Thyroid gland (tissue), 4 donors: ENCODE results near the gene DYNLT2B. TPM values are rescaled to one million over a fixed set of nuclear protein-coding genes. Genes with fewer than 3 reads are reported as not detected.

ENCODE experiments used
- DNase-seq, 2 donors: peaks; one replicate each; pipeline ENCODE4 v3.0.0-alpha.2; 2019
- H3K27ac ChIP-seq, 3 donors: fragments of 200-600 bp; sonication (generic); 1 replicate in 2 of 3; 2 replicates in 1 of 3; pipeline ENCODE4 v1.5.1; 2016 to 2019; ENCODE audit warnings: mild to moderate bottlenecking in 1 of 3, moderate library complexity in 1 of 3
- H3K27me3 ChIP-seq: fragments of 200-600 bp; sonication (generic); one replicate; pipeline ENCODE4 v1.5.1; 2019
- H3K36me3 ChIP-seq, 2 donors: fragments of 200-600 bp; sonication (generic); one replicate each; pipeline ENCODE4 v1.5.1; 2016 to 2019
- H3K4me1 ChIP-seq, 2 donors: fragments of 200-600 bp; sonication (generic); one replicate each; pipeline ENCODE4 v1.5.1; 2017 to 2019
- H3K4me3 ChIP-seq, 3 donors: fragments of 200-600 bp; sonication (generic); replicated peaks in 1 of 3; 1 replicate in 2 of 3; 2 replicates in 1 of 3; pipeline ENCODE4 v1.5.1; 2016; ENCODE audit warnings: mild to moderate bottlenecking in 1 of 3
- H3K9me3 ChIP-seq: fragments of 200-600 bp; sonication (generic); one replicate; pipeline ENCODE4 v1.5.1; 2017
- POLR2A ChIP-seq, 2 donors: fragments of 450-650 bp; IDR thresholded peaks; one replicate each; pipeline ENCODE4 v1.6.1; 2017; ENCODE audit warnings: antibody characterized with exemption in 2 of 2, mild to moderate bottlenecking in 2 of 2, moderate library complexity in 1 of 2
- WGBS, 2 donors: methylation state at CpG; one replicate each; pipeline ENCODE4 v1.1.5; 2017; 5-methylcytosine and 5-hydroxymethylcytosine counted together
- intact Hi-C: fragments of 100-400 bp; cut with DNase I; formaldehyde crosslinking; loops from one replicate; pipeline ENCODE4 v1.15.1; 2023
- total RNA-seq, 4 donors: library from RNA; depleted of rRNA; stranded (reverse); fragments of >200 nt; gene quantifications; one replicate each; pipeline ENCODE4 v1.2.3, GENCODE V29; 2016
- TF ChIP-seq, protein P1 (sequence below), 6 experiments: fragments of 200-600 bp in 3 of 6; fragments of 450-650 bp in 3 of 6; sonication (generic) in 3 of 6; IDR thresholded peaks; one replicate each; pipeline ENCODE4 v1.5.1; 2016 to 2019; ENCODE audit warnings: antibody characterized with exemption in 6 of 6, mild to moderate bottlenecking in 2 of 6, inconsistent platforms in 1 of 6, moderate library complexity in 1 of 6

DYNLT2B gene
- total RNA-seq, 4 donors from 2014 or later = 4.6 to 16.8 (median 13.2) TPM

GRCh38 chr3:196298521-196298920 is 19.5 kb downstream of the DYNLT2B start:
- Histone ChIP-seq H3K4me3 (no peak overlapping the region), H3K36me3 (no peaks in the 10 kb centered on the region), H3K27ac (no peak overlapping the region), H3K27me3 (no peaks in the 10 kb centered on the region), H3K9me3 (no peaks in the 10 kb centered on the region), H3K4me1 (no peaks in the 10 kb centered on the region)
- 92 to 97% methylated on average over 2 of the region's 2 CpGs for WGBS, 2 donors
- intact Hi-C loops = no loop called here
- TF ChIP-seq, protein P1, sequence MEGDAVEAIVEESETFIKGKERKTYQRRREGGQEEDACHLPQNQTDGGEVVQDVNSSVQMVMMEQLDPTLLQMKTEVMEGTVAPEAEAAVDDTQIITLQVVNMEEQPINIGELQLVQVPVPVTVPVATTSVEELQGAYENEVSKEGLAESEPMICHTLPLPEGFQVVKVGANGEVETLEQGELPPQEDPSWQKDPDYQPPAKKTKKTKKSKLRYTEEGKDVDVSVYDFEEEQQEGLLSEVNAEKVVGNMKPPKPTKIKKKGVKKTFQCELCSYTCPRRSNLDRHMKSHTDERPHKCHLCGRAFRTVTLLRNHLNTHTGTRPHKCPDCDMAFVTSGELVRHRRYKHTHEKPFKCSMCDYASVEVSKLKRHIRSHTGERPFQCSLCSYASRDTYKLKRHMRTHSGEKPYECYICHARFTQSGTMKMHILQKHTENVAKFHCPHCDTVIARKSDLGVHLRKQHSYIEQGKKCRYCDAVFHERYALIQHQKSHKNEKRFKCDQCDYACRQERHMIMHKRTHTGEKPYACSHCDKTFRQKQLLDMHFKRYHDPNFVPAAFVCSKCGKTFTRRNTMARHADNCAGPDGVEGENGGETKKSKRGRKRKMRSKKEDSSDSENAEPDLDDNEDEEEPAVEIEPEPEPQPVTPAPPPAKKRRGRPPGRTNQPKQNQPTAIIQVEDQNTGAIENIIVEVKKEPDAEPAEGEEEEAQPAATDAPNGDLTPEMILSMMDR (IDR thresholded peaks at IDR 0.05) = no peak
- TF ChIP-seq POLR2A (IDR thresholded peaks at IDR 0.05) = no peak
- DNase-seq = no peak

DNA sequence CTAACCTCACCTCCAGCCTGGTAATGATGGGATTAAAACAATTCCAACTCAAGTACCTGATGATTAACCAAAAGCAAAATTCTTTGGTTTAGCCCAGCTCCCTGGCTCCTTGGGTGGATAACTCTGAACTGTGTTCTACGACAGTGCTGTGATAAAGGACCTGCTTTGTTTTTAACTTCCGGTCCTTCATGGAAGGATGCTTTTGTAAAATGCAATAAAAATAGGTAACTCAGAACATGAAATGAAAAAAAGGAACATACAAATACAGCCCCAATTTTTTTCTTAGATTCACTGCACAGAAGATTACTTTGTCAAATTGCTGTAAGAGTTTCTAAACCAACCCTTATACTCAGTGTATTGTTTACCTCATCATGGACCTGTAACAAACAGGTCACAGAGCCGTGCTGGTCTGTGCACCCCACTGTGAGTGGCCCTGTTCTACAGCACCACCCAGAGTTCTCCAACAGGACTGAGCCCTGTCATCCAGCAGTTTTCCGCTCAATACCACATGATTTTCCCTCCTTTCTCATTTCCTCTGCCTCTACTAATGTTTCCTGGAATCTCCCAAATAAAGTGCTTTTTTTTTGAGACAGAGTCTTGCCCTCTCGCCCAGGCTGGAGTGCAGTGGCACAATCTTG is 25.6 kb downstream of the DYNLT2B start:
- 85% methylated on average over 5 of the region's 5 CpGs for WGBS, 2 donors
- DNase-seq = no peak
- H3K36me3 ChIP-seq = no peaks in the 10 kb centered on the region
- no peak overlapping the region for H3K27ac ChIP-seq
- peaks cover 0 to 4% of the 10 kb centered on the region in 2 donors for H3K4me1 ChIP-seq
- no peaks in the 10 kb centered on the region for H3K9me3 ChIP-seq
- no peaks in the 10 kb centered on the region for H3K27me3 ChIP-seq
- intact Hi-C loops = no loop called here
- TF ChIP-seq POLR2A (IDR thresholded peaks at IDR 0.05) = no peak
- TF ChIP-seq, protein P1 (IDR thresholded peaks at IDR 0.05) = no peak
- H3K4me3 ChIP-seq = no peak overlapping the region

DNA sequence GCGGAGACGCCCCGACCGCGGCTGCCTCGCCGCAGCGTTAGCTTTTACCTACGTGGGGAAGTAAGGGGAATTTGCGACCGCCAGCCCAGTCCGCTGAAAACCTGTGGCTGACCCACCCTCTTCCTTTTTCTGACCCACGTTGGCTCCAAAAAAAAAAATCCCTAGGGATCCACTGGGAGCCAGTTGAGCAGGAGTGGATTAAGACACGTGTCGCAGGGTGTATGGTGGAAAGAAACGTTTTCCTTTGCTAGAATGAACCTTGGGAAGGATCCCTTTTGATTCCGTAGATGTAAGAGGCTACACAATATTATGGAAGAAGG is 29.9 kb downstream of the DYNLT2B start:
- H3K4me3 ChIP-seq = peak overlapping the region; percentile 38 to 74 (median 54)
- H3K27ac ChIP-seq = peak overlapping the region; percentile 80 to 82 (median 81)
- TF ChIP-seq, protein P1 (IDR thresholded peaks at IDR 0.05) = no peak
- no peak for TF ChIP-seq POLR2A (IDR thresholded peaks at IDR 0.05)
- intact Hi-C loops = no loop called here
- peaks cover 10 to 26% of the 10 kb centered on the region in 2 donors for H3K4me1 ChIP-seq
- H3K9me3 ChIP-seq = no peaks in the 10 kb centered on the region
- H3K36me3 ChIP-seq = no peaks in the 10 kb centered on the region
- no peaks in the 10 kb centered on the region for H3K27me3 ChIP-seq
- WGBS, 2 donors = 2 to 4% methylated on average over 12 of the region's 17 CpGs
- DNase-seq = no peak

DNA sequence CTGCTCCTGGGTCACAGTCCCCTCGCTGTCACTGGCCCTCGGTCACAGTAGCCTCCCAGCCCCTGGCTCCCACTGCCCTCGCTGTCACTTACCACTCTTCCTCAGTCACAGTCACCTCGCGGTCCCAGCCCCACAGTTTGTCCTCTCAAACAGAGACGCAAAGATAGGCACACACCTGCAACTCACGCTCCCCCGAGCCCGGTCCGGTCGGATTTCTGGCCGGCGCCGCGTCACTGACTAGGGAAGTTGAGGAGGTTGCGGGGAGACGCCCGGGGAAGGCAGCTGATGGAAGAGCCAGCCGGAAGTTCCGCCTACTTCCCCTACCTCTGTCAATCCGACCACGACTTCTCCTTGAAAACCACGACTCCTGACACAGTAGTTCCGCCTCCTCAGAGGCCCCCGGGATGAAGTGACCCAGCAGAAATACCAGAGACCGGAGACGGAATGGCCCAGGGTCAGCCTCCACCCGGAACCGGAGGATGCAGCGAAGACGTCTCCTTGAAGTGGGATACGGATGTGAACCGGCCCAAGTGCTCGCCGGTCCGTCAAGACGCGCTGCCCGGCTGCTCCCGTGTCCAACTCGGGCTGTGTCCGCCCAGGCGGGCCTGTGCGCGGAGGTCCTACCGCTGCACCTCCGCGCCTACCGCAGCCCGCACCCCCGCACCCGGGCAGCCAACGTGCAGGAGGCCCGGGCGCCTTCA is 30.4 kb downstream of the DYNLT2B start, which contains the start of gene PCYT1A:
PCYT1A (minus strand) TSS at position 287 of the 701 bp plus-strand sequence. CDS start 17,195 bp downstream, outside the sequence.
- peak within 1 kb of the TSS; percentile 80 to 82 (median 81) for H3K27ac ChIP-seq
- peak within 1 kb of the TSS; percentile 54 to 74 (median 54) for H3K4me3 ChIP-seq
- peak; percentile 91 to 92 for DNase-seq
- H3K36me3 ChIP-seq = no peaks in the 10 kb centered on the region
- no peaks in the 10 kb centered on the region for H3K9me3 ChIP-seq
- 0 to 1% methylated on average over 23 to 32 of the region's 55 CpGs for WGBS, 2 donors
- intact Hi-C loops = no loop called here
- TF ChIP-seq POLR2A (IDR thresholded peaks at IDR 0.05) = peak; percentile 38 to 88
- TF ChIP-seq, protein P1 (IDR thresholded peaks at IDR 0.05) = peak in 1 of 6 experiments; percentile 8
- H3K4me1 ChIP-seq = peaks cover 10 to 26% of the 10 kb centered on the region in 2 donors
- H3K27me3 ChIP-seq = no peaks in the 10 kb centered on the region

DNA sequence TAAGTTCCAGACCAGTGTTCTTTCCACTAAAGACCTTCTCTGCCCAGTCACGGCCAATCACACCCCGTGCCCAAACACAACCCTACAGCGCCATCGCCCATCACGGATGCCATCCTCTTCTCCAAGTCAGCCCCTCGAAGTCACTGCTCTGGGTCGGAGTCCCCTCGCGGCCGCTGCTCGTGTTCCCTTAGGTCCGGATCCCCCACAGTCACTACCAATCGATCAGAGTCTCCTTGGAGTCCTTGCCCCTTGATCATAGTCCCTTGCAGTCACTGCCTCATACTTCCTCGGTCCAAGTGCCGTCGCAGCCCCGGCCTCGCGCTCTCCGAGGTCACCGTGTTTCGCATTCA is 31.0 kb downstream of the DYNLT2B start:
- no peak for TF ChIP-seq POLR2A (IDR thresholded peaks at IDR 0.05)
- TF ChIP-seq, protein P1 (IDR thresholded peaks at IDR 0.05) = no peak
- peaks cover 10 to 26% of the 10 kb centered on the region in 2 donors for H3K4me1 ChIP-seq
- 1 to 2% methylated on average over 21 to 22 of the region's 22 CpGs for WGBS, 2 donors
- DNase-seq = peak; percentile 41 to 47
- H3K9me3 ChIP-seq = no peaks in the 10 kb centered on the region
- intact Hi-C loops = no loop called here
- H3K36me3 ChIP-seq = no peaks in the 10 kb centered on the region
- H3K4me3 ChIP-seq = peak overlapping the region; percentile 54 to 74 (median 54)
- peak overlapping the region; percentile 80 to 82 (median 81) for H3K27ac ChIP-seq
- no peaks in the 10 kb centered on the region for H3K27me3 ChIP-seq
